Neural progenitor cell (in vitro differentiated cells): Measurements from ENCODE around the gene FOXF2. TPM values are rescaled to one million over a fixed set of nuclear protein-coding genes. Genes with fewer than 3 reads are reported as not detected.

Experiments used
- DNase-seq: peaks from one replicate; pipeline ENCODE4 v3.0.0-alpha.2; 2016; ENCODE audit warnings: low spot score
- H2AFZ ChIP-seq: fragments of 200-600 bp; sonication (generic); replicated peaks from 2 replicates; pipeline ENCODE4 v1.6.1; 2016; ENCODE audit warnings: antibody characterized with exemption
- H3F3A ChIP-seq: fragments of 200-600 bp; sonication (generic); 2 replicates; pipeline ENCODE4 v1.6.1; 2016; ENCODE audit warnings: antibody characterized with exemption, low read depth
- H3K27ac ChIP-seq: fragments of 200-600 bp; sonication (generic); 2 replicates; pipeline ENCODE4 v1.5.1; 2016; ENCODE audit warnings: mild to moderate bottlenecking
- H3K27me3 ChIP-seq: fragments of 200-600 bp; sonication (generic); 2 replicates; pipeline ENCODE4 v1.6.1; 2016; ENCODE audit warnings: mild to moderate bottlenecking, moderate library complexity
- H3K36me3 ChIP-seq: fragments of 200-600 bp; sonication (generic); 2 replicates; pipeline ENCODE4 v1.5.1; 2016
- H3K4me1 ChIP-seq: fragments of 200-600 bp; sonication (generic); 2 replicates; pipeline ENCODE4 v1.6.1; 2016; ENCODE audit warnings: mixed run types
- H3K4me2 ChIP-seq: fragments of 200-600 bp; sonication (generic); 2 replicates; pipeline ENCODE4 v1.6.1; 2016
- H3K4me3 ChIP-seq: fragments of 200-600 bp; sonication (generic); 2 replicates; pipeline ENCODE4 v1.5.1; 2016
- H3K79me2 ChIP-seq: fragments of 200-600 bp; sonication (generic); 2 replicates; pipeline ENCODE4 v1.6.1; 2016; ENCODE audit warnings: low read depth
- H3K9ac ChIP-seq: fragments of 200-600 bp; sonication (generic); 2 replicates; pipeline ENCODE4 v1.6.1; 2016
- H3K9me3 ChIP-seq: fragments of 200-600 bp; sonication (generic); 2 replicates; pipeline ENCODE4 v1.5.1; 2016; ENCODE audit warnings: low read depth
- H4K20me1 ChIP-seq: fragments of 200-600 bp; sonication (generic); 2 replicates; pipeline ENCODE4 v1.6.1; 2016; ENCODE audit warnings: low read depth
- H3K27ac Mint-ChIP-seq: 3 replicates; pipeline ENCODE4 v1.8.0; 2021; ENCODE audit warnings: mixed read lengths
- H3K27me3 Mint-ChIP-seq: 2 replicates; pipeline ENCODE4 v1.8.0; 2022; ENCODE audit warnings: low read depth, mild to moderate bottlenecking, inconsistent platforms, moderate library complexity, mixed read lengths; ENCODE audit not compliant: insufficient read depth
- H3K36me3 Mint-ChIP-seq: 3 replicates; pipeline ENCODE4 v1.8.0; 2021; ENCODE audit warnings: mixed read lengths
- H3K4me1 Mint-ChIP-seq: 3 replicates; pipeline ENCODE4 v1.8.0; 2021; ENCODE audit warnings: mixed read lengths
- H3K4me3 Mint-ChIP-seq: 3 replicates; pipeline ENCODE4 v1.8.0; 2021; ENCODE audit warnings: mild to moderate bottlenecking, moderate library complexity, mixed read lengths
- H3K9me3 Mint-ChIP-seq: 3 replicates; pipeline ENCODE4 v1.8.0; 2020; ENCODE audit warnings: mixed read lengths
- EZH2 ChIP-seq: fragments of 200-600 bp; sonication (generic); IDR thresholded peaks from 2 replicates; pipeline ENCODE4 v1.6.1; 2017; ENCODE audit warnings: antibody characterized with exemption, mild to moderate bottlenecking, moderate library complexity
- EZH2phosphoT487 ChIP-seq: fragments of 200-600 bp; sonication (generic); IDR thresholded peaks from 2 replicates; pipeline ENCODE4 v1.6.1; 2017; ENCODE audit warnings: antibody characterized with exemption
- total RNA-seq: library from RNA; depleted of rRNA; stranded (reverse); fragments of >200 nt; gene quantifications from 2 replicates; pipeline ENCODE4 v1.2.3, GENCODE V29; 2015; ENCODE audit warnings: low replicate concordance
- TF ChIP-seq, protein P1 (sequence below): fragments of 200-600 bp; sonication (generic); IDR thresholded peaks from 2 replicates; pipeline ENCODE4 v1.5.1; 2017; ENCODE audit warnings: antibody characterized with exemption, mild to moderate bottlenecking

The FOXF2 gene
- total RNA-seq, 1 donor from 2014 or later, result not detected

- Mint-ChIP-seq H3K9me3 (peaks cover 9% of the 10 kb centered on the region), H3K27ac (no peak overlapping the region), H3K4me1 (peaks cover under 1% of the 10 kb centered on the region), H3K36me3 (peaks cover 2% of the 10 kb centered on the region), H3K4me3 (no peak overlapping the region), H3K27me3 (peaks cover 2% of the 10 kb centered on the region)
- TF ChIP-seq EZH2phosphoT487 (no peak), EZH2 (no peak)
- TF ChIP-seq, protein P1, sequence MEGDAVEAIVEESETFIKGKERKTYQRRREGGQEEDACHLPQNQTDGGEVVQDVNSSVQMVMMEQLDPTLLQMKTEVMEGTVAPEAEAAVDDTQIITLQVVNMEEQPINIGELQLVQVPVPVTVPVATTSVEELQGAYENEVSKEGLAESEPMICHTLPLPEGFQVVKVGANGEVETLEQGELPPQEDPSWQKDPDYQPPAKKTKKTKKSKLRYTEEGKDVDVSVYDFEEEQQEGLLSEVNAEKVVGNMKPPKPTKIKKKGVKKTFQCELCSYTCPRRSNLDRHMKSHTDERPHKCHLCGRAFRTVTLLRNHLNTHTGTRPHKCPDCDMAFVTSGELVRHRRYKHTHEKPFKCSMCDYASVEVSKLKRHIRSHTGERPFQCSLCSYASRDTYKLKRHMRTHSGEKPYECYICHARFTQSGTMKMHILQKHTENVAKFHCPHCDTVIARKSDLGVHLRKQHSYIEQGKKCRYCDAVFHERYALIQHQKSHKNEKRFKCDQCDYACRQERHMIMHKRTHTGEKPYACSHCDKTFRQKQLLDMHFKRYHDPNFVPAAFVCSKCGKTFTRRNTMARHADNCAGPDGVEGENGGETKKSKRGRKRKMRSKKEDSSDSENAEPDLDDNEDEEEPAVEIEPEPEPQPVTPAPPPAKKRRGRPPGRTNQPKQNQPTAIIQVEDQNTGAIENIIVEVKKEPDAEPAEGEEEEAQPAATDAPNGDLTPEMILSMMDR, result no peak
- H3K9me3 ChIP-seq, result peaks cover 8% of the 10 kb centered on the region
- no peak overlapping the region for H2AFZ ChIP-seq
- H3K27me3 ChIP-seq, result peaks cover 1% of the 10 kb centered on the region
- no peak overlapping the region for H3K27ac ChIP-seq
- no peaks in the 10 kb centered on the region for H3K4me1 ChIP-seq
- no peaks in the 10 kb centered on the region for H3K36me3 ChIP-seq
- no peaks in the 10 kb centered on the region for H4K20me1 ChIP-seq
- H3K4me2 ChIP-seq, result no peak overlapping the region
- no peaks in the 10 kb centered on the region for H3K79me2 ChIP-seq
- no peaks in the 10 kb centered on the region for H3F3A ChIP-seq
- no peak overlapping the region for H3K9ac ChIP-seq
- H3K4me3 ChIP-seq, result no peak overlapping the region
- no peak for DNase-seq
Measured at GRCh38 chr6:1418471-1419191, 29.3 kb downstream of the FOXF2 start.

GRCh38 chr6:1420382-1420781 is 31.0 kb downstream of the FOXF2 start:
- peaks cover 8% of the 10 kb centered on the region for H3K9me3 ChIP-seq
- DNase-seq, result no peak
- peaks cover 9% of the 10 kb centered on the region for H3K27me3 ChIP-seq
- no peak overlapping the region for H3K4me2 ChIP-seq
- peaks cover 9% of the 10 kb centered on the region for H3K9me3 Mint-ChIP-seq
- no peak overlapping the region for H3K4me3 Mint-ChIP-seq
- H3K4me3 ChIP-seq, result no peak overlapping the region
- no peaks in the 10 kb centered on the region for H3K36me3 Mint-ChIP-seq
- H3K36me3 ChIP-seq, result no peaks in the 10 kb centered on the region
- H3K4me1 ChIP-seq, result no peaks in the 10 kb centered on the region
- no peak overlapping the region for H2AFZ ChIP-seq
- no peaks in the 10 kb centered on the region for H4K20me1 ChIP-seq
- TF ChIP-seq EZH2 (no peak), EZH2phosphoT487 (no peak)
- no peak overlapping the region for H3K9ac ChIP-seq
- no peaks in the 10 kb centered on the region for H3K79me2 ChIP-seq
- H3K4me1 Mint-ChIP-seq, result peaks cover 3% of the 10 kb centered on the region
- H3K27me3 Mint-ChIP-seq, result peaks cover 4% of the 10 kb centered on the region
- no peak overlapping the region for H3K27ac Mint-ChIP-seq
- no peak overlapping the region for H3K27ac ChIP-seq
- H3F3A ChIP-seq, result no peaks in the 10 kb centered on the region

DNA sequence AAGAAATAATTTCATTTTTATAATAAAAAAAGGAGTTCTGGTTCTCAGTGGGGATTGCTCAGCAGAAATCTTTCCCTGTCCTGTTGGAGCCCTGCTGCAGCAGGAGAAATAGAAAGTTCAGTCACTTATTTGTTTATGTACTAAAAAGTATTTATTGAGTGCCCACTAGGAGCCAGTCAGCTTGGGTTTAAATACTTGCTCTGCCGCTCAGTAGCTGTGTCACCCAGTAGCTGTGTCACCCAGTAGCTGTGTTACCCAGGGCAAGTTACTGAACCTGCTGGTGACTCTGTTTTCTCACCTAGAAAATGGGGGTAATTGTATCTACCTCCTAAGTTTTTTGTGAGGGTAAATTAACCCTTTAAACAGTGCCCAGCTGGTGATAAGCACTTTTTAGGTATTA is 32.9 kb downstream of the FOXF2 start:
- Mint-ChIP-seq H3K27ac (no peak overlapping the region), H3K4me3 (no peak overlapping the region), H3K36me3 (no peaks in the 10 kb centered on the region), H3K4me1 (peaks cover 3% of the 10 kb centered on the region), H3K27me3 (peaks cover 4% of the 10 kb centered on the region), H3K9me3 (peaks cover 9% of the 10 kb centered on the region)
- H3K9ac ChIP-seq, result no peak overlapping the region
- H3K79me2 ChIP-seq, result no peaks in the 10 kb centered on the region
- TF ChIP-seq, protein P1, result no peak
- TF ChIP-seq EZH2 (no peak), EZH2phosphoT487 (no peak)
- no peak for DNase-seq
- peaks cover 8% of the 10 kb centered on the region for H3K9me3 ChIP-seq
- no peaks in the 10 kb centered on the region for H3K4me1 ChIP-seq
- no peak overlapping the region for H3K27ac ChIP-seq
- peaks cover 11% of the 10 kb centered on the region for H3K27me3 ChIP-seq
- no peaks in the 10 kb centered on the region for H4K20me1 ChIP-seq
- H2AFZ ChIP-seq, result no peak overlapping the region
- H3K36me3 ChIP-seq, result no peaks in the 10 kb centered on the region
- H3F3A ChIP-seq, result no peaks in the 10 kb centered on the region
- H3K4me3 ChIP-seq, result no peak overlapping the region
- H3K4me2 ChIP-seq, result no peak overlapping the region

DNA sequence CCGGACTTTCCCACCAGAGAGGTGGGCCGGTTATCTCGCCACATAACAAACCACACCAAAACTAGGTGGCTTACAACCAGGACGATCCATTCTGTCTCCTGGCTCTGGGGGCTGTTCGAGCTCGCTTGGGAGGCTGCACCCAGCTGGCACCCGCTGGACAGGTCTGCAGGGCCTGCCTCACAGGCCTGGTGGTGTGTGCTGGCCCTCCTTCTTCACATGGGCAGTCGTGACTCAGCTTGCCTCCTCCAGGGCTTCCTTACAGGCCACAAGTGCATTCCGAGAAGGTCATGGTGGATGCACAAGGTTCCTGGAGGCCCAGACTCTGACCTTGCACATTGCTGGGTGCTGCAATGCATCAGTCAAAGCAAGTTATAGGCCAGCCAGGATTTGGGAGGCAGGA is 34.2 kb downstream of the FOXF2 start:
- Histone ChIP-seq H3K36me3 (no peaks in the 10 kb centered on the region), H4K20me1 (no peaks in the 10 kb centered on the region), H3K79me2 (no peaks in the 10 kb centered on the region), H3K27me3 (peaks cover 11% of the 10 kb centered on the region), H3F3A (no peaks in the 10 kb centered on the region), H3K9me3 (peaks cover 8% of the 10 kb centered on the region), H2AFZ (no peak overlapping the region), H3K9ac (no peak overlapping the region), H3K4me3 (no peak overlapping the region), H3K4me2 (no peak overlapping the region), H3K4me1 (no peaks in the 10 kb centered on the region), H3K27ac (no peak overlapping the region)
- peaks cover 3% of the 10 kb centered on the region for H3K4me1 Mint-ChIP-seq
- no peak overlapping the region for H3K4me3 Mint-ChIP-seq
- H3K27ac Mint-ChIP-seq, result no peak overlapping the region
- H3K27me3 Mint-ChIP-seq, result peaks cover 2% of the 10 kb centered on the region
- peaks cover 9% of the 10 kb centered on the region for H3K9me3 Mint-ChIP-seq
- no peak for DNase-seq
- H3K36me3 Mint-ChIP-seq, result no peaks in the 10 kb centered on the region
- TF ChIP-seq EZH2, result no peak
- TF ChIP-seq, protein P1, result no peak
- no peak for TF ChIP-seq EZH2phosphoT487
